Vagina (tissue), 2 donors: ENCODE data around the gene ABCG1.

Source experiments
- POLR2A ChIP-seq, 2 donors: fragments of 450-650 bp; IDR thresholded peaks; one replicate each; pipeline ENCODE4 v1.6.1; 2017; ENCODE audit warnings: antibody characterized with exemption in 2 of 2, mild to moderate bottlenecking in 2 of 2, moderate library complexity in 2 of 2
- TF ChIP-seq, protein P1 (sequence below), 3 experiments: fragments of 450-650 bp in 2 of 3; fragments of 200-600 bp in 1 of 3; sonication (generic) in 1 of 3; IDR thresholded peaks; one replicate each; pipeline ENCODE4 v1.5.1; 2017 to 2019; ENCODE audit warnings: antibody characterized with exemption in 3 of 3, mild to moderate bottlenecking in 2 of 3, moderate library complexity in 2 of 3

DNA sequence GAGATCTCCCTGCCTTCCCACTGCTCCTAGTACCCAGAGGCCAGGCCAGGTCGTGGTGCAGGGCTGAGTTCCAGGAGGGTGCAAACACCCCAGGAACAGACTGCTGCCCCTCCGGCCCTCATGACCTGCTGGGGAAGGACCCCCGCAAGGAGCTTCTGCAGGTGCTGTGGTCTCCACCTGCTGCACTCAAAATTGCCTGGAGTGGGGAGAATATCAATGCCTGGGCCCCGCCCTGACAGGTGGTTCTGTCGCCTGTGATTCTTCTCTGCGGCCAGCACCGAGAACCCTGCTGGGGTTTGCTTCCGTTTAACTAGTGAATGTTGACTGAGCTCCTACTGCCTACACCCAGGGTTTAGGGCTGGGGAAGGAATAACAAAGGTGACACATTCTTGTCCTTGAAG lies 98.4 kb downstream of the ABCG1 start:
- no peak for TF ChIP-seq POLR2A (IDR thresholded peaks at IDR 0.05)
- TF ChIP-seq, protein P1, sequence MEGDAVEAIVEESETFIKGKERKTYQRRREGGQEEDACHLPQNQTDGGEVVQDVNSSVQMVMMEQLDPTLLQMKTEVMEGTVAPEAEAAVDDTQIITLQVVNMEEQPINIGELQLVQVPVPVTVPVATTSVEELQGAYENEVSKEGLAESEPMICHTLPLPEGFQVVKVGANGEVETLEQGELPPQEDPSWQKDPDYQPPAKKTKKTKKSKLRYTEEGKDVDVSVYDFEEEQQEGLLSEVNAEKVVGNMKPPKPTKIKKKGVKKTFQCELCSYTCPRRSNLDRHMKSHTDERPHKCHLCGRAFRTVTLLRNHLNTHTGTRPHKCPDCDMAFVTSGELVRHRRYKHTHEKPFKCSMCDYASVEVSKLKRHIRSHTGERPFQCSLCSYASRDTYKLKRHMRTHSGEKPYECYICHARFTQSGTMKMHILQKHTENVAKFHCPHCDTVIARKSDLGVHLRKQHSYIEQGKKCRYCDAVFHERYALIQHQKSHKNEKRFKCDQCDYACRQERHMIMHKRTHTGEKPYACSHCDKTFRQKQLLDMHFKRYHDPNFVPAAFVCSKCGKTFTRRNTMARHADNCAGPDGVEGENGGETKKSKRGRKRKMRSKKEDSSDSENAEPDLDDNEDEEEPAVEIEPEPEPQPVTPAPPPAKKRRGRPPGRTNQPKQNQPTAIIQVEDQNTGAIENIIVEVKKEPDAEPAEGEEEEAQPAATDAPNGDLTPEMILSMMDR (IDR thresholded peaks at IDR 0.05), result no peak
